Activated CD8-positive, alpha-beta T cell treated with anti-CD3 and anti-CD28 coated beads for 36 hours (primary cell): ENCODE measurements around the gene SRP68. TPM values are rescaled to one million over a fixed set of nuclear protein-coding genes. Genes with fewer than 3 reads are reported as not detected.

Source experiments
- ATAC-seq: fragments of 200-7000 bp; cut with Tn5 transposase; one replicate; pipeline ENCODE4 v1.10.0; 2021; ENCODE audit warnings: mild to moderate bottlenecking, moderate library complexity
- CTCF ChIA-PET: fragments of 350-600 bp; sonication (Branson Sonifier 250); formaldehyde crosslinking; loops from one replicate; lab custom pipeline; 2021; ENCODE audit warnings: antibody characterized with exemption; lab: Charles Lee
- POLR2A ChIA-PET: fragments of 350-600 bp; sonication (Branson Sonifier 250); formaldehyde crosslinking; loops from one replicate; lab custom pipeline; 2021; ENCODE audit warnings: antibody characterized with exemption; lab: Charles Lee
- DNase-seq: peaks from one replicate; pipeline ENCODE4 v3.0.0-alpha.2; 2020
- H3K27ac Mint-ChIP-seq: one replicate; pipeline ENCODE4 v1.8.0; 2021; ENCODE audit warnings: mild to moderate bottlenecking, mixed read lengths
- H3K27me3 Mint-ChIP-seq: one replicate; pipeline ENCODE4 v1.8.0; 2021; ENCODE audit warnings: mixed read lengths
- H3K36me3 Mint-ChIP-seq: one replicate; pipeline ENCODE4 v1.8.0; 2021; ENCODE audit warnings: low read depth, mixed read lengths
- H3K4me1 Mint-ChIP-seq: one replicate; pipeline ENCODE4 v1.8.0; 2021; ENCODE audit warnings: low read depth, mixed read lengths
- H3K4me3 Mint-ChIP-seq: one replicate; pipeline ENCODE4 v1.8.0; 2021; ENCODE audit warnings: mild to moderate bottlenecking, moderate library complexity, mixed read lengths
- H3K9me3 Mint-ChIP-seq: one replicate; pipeline ENCODE4 v1.8.0; 2021; ENCODE audit warnings: mixed read lengths
- CTCF ChIP-seq: fragments of 200-600 bp; IDR thresholded peaks from one replicate; pipeline ENCODE4 v1.8.0; 2022; ENCODE audit warnings: antibody characterized with exemption, mild to moderate bottlenecking
- intact Hi-C: fragments of 100-400 bp; cut with micrococcal nuclease; formaldehyde crosslinking; loops from one replicate; pipeline ENCODE4 v1.10.0; 2022
- total RNA-seq, 2 experiments: library from RNA; stranded (reverse); gene quantifications; one replicate each; pipeline ENCODE4 v1.2.3, GENCODE V29; 2021

Gene SRP68
- total RNA-seq, 2 experiments from 2014 or later: 132 to 135 TPM

GRCh38 chr17:76032073-76032779 lies 40.1 kb downstream of the SRP68 start:
- intact Hi-C loops: no loop called here
- POLR2A ChIA-PET: interaction anchor here (0.6 to 1.2 kb wide), 2 partner anchors 17 to 201 kb away, joined by 3 read pairs; no protein-coding TSS in a partner anchor
- ATAC-seq (no peak), DNase-seq (no peak)
- Mint-ChIP-seq H3K4me1 (peaks cover 29% of the 10 kb centered on the region), H3K4me3 (no peak overlapping the region), H3K9me3 (no peaks in the 10 kb centered on the region), H3K36me3 (peaks cover 4% of the 10 kb centered on the region), H3K27me3 (no peaks in the 10 kb centered on the region), H3K27ac (no peak overlapping the region)
- no peak for TF ChIP-seq CTCF
- CTCF ChIA-PET: interaction anchor here (0.6 to 2.6 kb wide), 4 partner anchors 18 to 266 kb away, joined by 3 to 10 read pairs (median 6); partner anchors contain the start of gene CDK3

GRCh38 chr17:76027159-76027839 lies 45.0 kb downstream of the SRP68 start, which contains the start of gene EVPL:
Gene EVPL, minus strand, starts transcription at chr17:76027306. Its CDS starts 108 bp downstream, at chr17:76027198.
- ATAC-seq (no peak), DNase-seq (no peak)
- Mint-ChIP-seq H3K27ac (no peak within 1 kb of the TSS), H3K4me3 (no peak within 1 kb of the TSS), H3K9me3 (no peaks in the 10 kb centered on the region), H3K27me3 (no peaks in the 10 kb centered on the region), H3K4me1 (peaks cover 21% of the 10 kb centered on the region), H3K36me3 (no peaks in the 10 kb centered on the region)
- POLR2A ChIA-PET: interaction anchor here (0.6 kb wide), 1 partner anchor 250 kb away, joined by 5 read pairs; no protein-coding TSS in a partner anchor
- CTCF ChIA-PET: interaction anchor here (1.3 kb wide), 1 partner anchor 13 kb away, joined by 3 read pairs; no protein-coding TSS in a partner anchor
- no peak for TF ChIP-seq CTCF
- intact Hi-C loops: no loop called here

GRCh38 chr17:76026714-76027158 lies 45.6 kb downstream of the SRP68 start:
- H3K27me3 Mint-ChIP-seq: no peaks in the 10 kb centered on the region
- ChIA-PET CTCF (interaction anchor here (1.3 kb wide), 1 partner anchor 12 kb away, joined by 3 read pairs; no protein-coding TSS in a partner anchor), POLR2A (no interaction called here)
- no peak overlapping the region for H3K4me3 Mint-ChIP-seq
- no peak for TF ChIP-seq CTCF
- H3K4me1 Mint-ChIP-seq: peaks cover 21% of the 10 kb centered on the region
- intact Hi-C loops: no loop called here
- DNase-seq: no peak
- no peaks in the 10 kb centered on the region for H3K9me3 Mint-ChIP-seq
- ATAC-seq: no peak
- no peak overlapping the region for H3K27ac Mint-ChIP-seq
- H3K36me3 Mint-ChIP-seq: no peaks in the 10 kb centered on the region

- intact Hi-C loops: no loop called here
- TF ChIP-seq CTCF: no peak
- POLR2A ChIA-PET: no interaction called here
- no peak for ATAC-seq
- Mint-ChIP-seq H3K27ac (no peak overlapping the region), H3K27me3 (no peaks in the 10 kb centered on the region), H3K4me1 (peaks cover 18% of the 10 kb centered on the region), H3K4me3 (no peak overlapping the region), H3K36me3 (no peaks in the 10 kb centered on the region), H3K9me3 (no peaks in the 10 kb centered on the region)
- DNase-seq: no peak
- CTCF ChIA-PET: no interaction called here
Observed at GRCh38 chr17:76025294-76025693, 47.0 kb downstream of the SRP68 start.
